ENCODE results near the gene LTBP4. TPM values are rescaled to one million over a fixed set of nuclear protein-coding genes. Genes with fewer than 3 reads are reported as not detected.

The LTBP4 gene
- total and polyA plus RNA-seq, 4 donors = 140 to 768 (median 506) TPM

DNA sequence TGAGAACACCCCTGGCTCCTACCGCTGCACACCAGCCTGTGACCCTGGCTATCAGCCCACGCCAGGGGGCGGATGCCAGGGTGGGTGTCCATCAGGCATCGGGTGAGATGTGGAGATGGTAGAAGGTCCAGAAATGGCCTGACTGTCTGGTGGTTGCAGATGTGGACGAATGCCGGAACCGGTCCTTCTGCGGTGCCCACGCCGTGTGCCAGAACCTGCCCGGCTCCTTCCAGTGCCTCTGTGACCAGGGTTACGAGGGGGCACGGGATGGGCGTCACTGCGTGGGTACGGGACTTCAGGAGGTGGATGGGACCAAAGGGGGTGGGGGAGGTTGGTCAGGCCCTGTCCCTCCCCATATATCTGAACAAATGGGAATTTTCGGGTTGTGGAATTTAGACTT lies 15.8 kb downstream of the LTBP4 start:
- no peaks in the 10 kb centered on the region for H3K4me1 ChIP-seq (ENCODE audit: control insufficient read depth in 1 of 2, insufficient read depth in 2 of 2, low read length in 2 of 2)
- 92 to 93% methylated on average over 17 of the region's 17 CpGs for WGBS, 2 donors
- peaks cover 0 to 2% of the 10 kb centered on the region in 2 donors for H3K36me3 ChIP-seq (ENCODE audit: control insufficient read depth in 1 of 2, insufficient read depth in 2 of 2, low read length in 1 of 2)
- no peaks in the 10 kb centered on the region for H3K27me3 ChIP-seq (ENCODE audit: control insufficient read depth in 1 of 2, insufficient read depth in 2 of 2, low read length in 1 of 2)
- no peak overlapping the region for H3K27ac ChIP-seq (ENCODE audit: low read depth in 1 of 2, low read length in 2 of 2)
- intact Hi-C loops (cut with DNase I) = no loop called here
- no peak overlapping the region for H3K4me3 ChIP-seq (ENCODE audit: low read length in 2 of 2)
- ATAC-seq (ENCODE audit: low FRiP score) (no peak), DNase-seq (no peak)
- no peaks in the 10 kb centered on the region for H3K9me3 ChIP-seq (ENCODE audit: control insufficient read depth, low read length)

DNA sequence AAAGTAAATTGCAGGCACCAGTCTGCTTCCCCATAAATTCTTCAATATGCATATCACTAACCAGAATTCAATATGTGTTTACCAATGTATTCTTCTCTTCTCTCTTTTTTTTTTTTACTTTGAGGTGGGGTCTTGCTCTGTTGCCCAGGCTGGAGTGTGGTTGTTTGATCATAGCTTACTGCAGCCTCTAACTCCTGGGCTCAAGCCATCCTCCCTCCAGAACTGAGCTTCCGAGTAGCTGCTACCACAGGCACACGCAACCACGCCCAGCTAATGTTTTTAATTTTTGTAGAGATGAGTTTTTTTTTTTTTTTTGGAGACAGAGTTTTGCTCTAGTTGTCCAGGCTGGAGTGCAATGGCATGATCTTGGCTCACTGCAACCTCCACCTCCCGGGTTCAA lies 16.8 kb downstream of the LTBP4 start:
- intact Hi-C loops (cut with DNase I) = no loop called here
- no peak overlapping the region for H3K27ac ChIP-seq (ENCODE audit: low read depth in 1 of 2, low read length in 2 of 2)
- no peaks in the 10 kb centered on the region for H3K27me3 ChIP-seq (ENCODE audit: control insufficient read depth in 1 of 2, insufficient read depth in 2 of 2, low read length in 1 of 2)
- no peaks in the 10 kb centered on the region for H3K4me1 ChIP-seq (ENCODE audit: control insufficient read depth in 1 of 2, insufficient read depth in 2 of 2, low read length in 2 of 2)
- H3K36me3 ChIP-seq (ENCODE audit: control insufficient read depth in 1 of 2, insufficient read depth in 2 of 2, low read length in 1 of 2) = peaks cover 0 to 8% of the 10 kb centered on the region in 2 donors
- no peak overlapping the region for H3K4me3 ChIP-seq (ENCODE audit: low read length in 2 of 2)
- no peaks in the 10 kb centered on the region for H3K9me3 ChIP-seq (ENCODE audit: control insufficient read depth, low read length)
- DNase-seq (no peak), ATAC-seq (ENCODE audit: low FRiP score) (no peak)
- WGBS, 2 donors = 93 to 94% methylated on average over 4 of the region's 4 CpGs

DNA sequence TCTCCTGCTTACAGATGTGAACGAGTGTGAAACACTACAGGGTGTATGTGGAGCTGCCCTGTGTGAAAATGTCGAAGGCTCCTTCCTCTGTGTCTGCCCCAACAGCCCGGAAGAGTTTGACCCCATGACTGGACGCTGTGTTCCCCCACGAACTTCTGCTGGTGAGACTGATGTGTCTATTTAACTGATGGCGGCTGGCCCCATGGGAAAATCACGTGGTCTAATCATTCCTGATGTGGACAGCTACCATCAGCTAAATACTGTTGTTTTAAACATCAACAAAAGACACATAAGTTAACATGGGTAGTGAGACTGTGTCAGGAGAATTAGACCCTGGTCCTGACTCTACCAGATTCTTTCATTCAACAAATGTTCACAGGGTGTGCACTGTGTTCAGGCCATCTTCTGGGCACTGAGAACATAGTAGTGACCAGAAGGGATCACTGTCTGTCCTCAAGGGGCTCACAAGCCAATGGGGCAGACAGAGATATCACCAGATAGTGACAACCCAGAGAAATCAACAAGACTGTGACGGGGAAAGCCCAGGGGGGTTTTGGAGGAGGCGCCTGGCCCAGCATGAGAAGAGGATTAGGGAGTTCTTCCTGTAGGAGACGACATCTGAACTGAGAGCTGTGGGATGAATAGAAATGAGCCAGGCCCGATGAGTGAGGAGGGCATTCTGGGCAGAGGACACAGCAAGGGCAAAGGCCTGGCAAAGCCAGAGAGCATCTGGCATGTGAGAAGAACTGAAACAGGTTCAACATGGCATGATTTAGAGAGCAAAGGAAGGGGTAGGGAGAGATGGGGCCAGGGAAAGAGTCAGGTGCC lies 18.4 kb downstream of the LTBP4 start:
- intact Hi-C loops (cut with DNase I) = no loop called here

DNA sequence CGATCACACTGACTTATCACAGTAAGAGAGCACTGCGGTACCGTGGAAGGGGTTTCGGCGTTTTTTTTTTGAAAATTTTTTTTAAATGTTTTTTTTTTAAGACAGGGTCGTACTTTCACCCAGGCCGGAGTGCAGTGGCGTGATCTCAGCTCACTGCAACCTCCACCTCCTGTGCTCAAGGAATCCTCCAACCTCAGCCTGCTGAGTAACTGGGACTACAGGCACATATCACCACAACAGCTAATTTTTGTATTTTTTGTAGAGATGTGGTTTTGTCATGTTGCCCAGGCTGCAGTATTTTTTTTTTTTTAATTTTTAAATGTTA lies 19.0 kb downstream of the LTBP4 start:
- DNase-seq (no peak), ATAC-seq (ENCODE audit: low FRiP score) (no peak)
- Histone ChIP-seq H3K4me3 (ENCODE audit: low read length in 2 of 2) (no peak overlapping the region), H3K27ac (ENCODE audit: low read depth in 1 of 2, low read length in 2 of 2) (no peak overlapping the region), H3K9me3 (ENCODE audit: control insufficient read depth, low read length) (no peaks in the 10 kb centered on the region), H3K36me3 (ENCODE audit: control insufficient read depth in 1 of 2, insufficient read depth in 2 of 2, low read length in 1 of 2) (peaks cover 0 to 10% of the 10 kb centered on the region in 2 donors), H3K4me1 (ENCODE audit: control insufficient read depth in 1 of 2, insufficient read depth in 2 of 2, low read length in 2 of 2) (no peaks in the 10 kb centered on the region), H3K27me3 (ENCODE audit: control insufficient read depth in 1 of 2, insufficient read depth in 2 of 2, low read length in 1 of 2) (no peaks in the 10 kb centered on the region)
- 84% methylated on average over 8 of the region's 8 CpGs for WGBS, 2 donors
- intact Hi-C loops (cut with DNase I) = no loop called here

More for the DNA sequence above, 18.4 kb downstream of the LTBP4 start:
- WGBS, 2 donors = 68 to 74% methylated on average over 11 of the region's 11 CpGs
- Histone ChIP-seq H3K27ac (ENCODE audit: low read depth in 1 of 2, low read length in 2 of 2) (no peak overlapping the region), H3K36me3 (ENCODE audit: control insufficient read depth in 1 of 2, insufficient read depth in 2 of 2, low read length in 1 of 2) (peaks cover 0 to 10% of the 10 kb centered on the region in 2 donors), H3K4me3 (ENCODE audit: low read length in 2 of 2) (no peak overlapping the region), H3K27me3 (ENCODE audit: control insufficient read depth in 1 of 2, insufficient read depth in 2 of 2, low read length in 1 of 2) (no peaks in the 10 kb centered on the region), H3K9me3 (ENCODE audit: control insufficient read depth, low read length) (no peaks in the 10 kb centered on the region), H3K4me1 (ENCODE audit: control insufficient read depth in 1 of 2, insufficient read depth in 2 of 2, low read length in 2 of 2) (no peaks in the 10 kb centered on the region)
- ATAC-seq (ENCODE audit: low FRiP score) (no peak), DNase-seq (no peak)

DNA sequence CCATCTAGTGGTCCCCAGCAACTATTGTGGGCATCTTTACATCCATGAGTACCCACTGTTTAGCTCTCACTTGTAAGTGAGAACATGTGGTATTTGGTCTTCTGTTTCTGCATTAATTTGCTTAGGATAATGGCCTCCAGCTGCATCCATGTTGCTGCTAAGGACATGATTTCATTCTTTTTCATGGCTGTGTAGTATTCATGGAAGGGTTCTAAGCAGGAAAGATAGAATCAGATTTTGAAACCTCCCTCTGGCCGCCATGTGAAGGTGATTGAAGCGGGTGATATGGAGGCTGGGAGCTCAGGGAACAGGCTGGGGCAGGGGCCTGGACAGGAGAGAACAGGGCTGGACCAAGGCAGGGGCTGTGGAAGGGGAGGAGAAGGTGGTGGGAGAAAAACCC lies 20.1 kb downstream of the LTBP4 start:
- Histone ChIP-seq H3K4me3 (ENCODE audit: low read length in 2 of 2) (no peak overlapping the region), H3K9me3 (ENCODE audit: control insufficient read depth, low read length) (no peaks in the 10 kb centered on the region), H3K4me1 (ENCODE audit: control insufficient read depth in 1 of 2, insufficient read depth in 2 of 2, low read length in 2 of 2) (no peaks in the 10 kb centered on the region), H3K27ac (ENCODE audit: low read depth in 1 of 2, low read length in 2 of 2) (no peak overlapping the region), H3K36me3 (ENCODE audit: control insufficient read depth in 1 of 2, insufficient read depth in 2 of 2, low read length in 1 of 2) (peaks cover 0 to 10% of the 10 kb centered on the region in 2 donors), H3K27me3 (ENCODE audit: control insufficient read depth in 1 of 2, insufficient read depth in 2 of 2, low read length in 1 of 2) (no peaks in the 10 kb centered on the region)
- intact Hi-C loops (cut with DNase I) = no loop called here
- DNase-seq (no peak), ATAC-seq (ENCODE audit: low FRiP score) (no peak)
- WGBS, 2 donors = 75 to 85% methylated on average over 2 of the region's 2 CpGs

DNA sequence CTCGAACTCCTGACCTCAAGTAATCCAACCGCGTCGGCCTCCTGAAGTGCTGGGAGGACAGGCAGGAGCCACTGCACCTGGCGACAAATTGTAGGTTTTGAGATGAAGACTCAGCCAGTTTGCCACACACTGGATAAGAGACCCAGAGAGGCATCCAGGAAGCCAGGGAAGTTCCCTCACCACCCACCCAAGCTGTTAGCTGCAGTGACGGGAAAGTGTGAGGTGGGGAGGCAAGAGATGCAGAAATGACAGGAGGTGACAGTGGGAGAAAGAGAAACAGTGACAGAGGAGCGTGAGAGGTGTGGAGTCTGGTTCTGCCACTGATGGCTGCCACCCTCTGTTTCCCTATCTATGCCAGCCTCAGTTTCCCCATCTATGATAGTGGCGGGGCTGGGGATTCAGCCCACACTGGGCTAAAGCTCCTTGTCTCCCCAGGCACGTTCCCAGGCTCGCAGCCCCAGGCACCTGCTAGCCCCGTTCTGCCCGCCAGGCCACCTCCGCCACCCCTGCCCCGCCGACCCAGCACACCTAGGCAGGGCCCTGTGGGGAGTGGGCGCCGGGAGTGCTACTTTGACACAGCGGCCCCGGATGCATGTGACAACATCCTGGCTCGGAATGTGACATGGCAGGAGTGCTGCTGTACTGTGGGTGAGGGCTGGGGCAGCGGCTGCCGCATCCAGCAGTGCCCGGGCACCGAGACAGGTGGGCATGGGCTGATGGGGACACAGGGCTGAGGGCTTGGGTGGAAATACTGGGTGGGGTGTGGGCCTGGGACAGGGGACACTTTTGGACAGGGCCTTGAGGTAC lies 21.0 kb downstream of the LTBP4 start:
- Histone ChIP-seq H3K4me3 (ENCODE audit: low read length in 2 of 2) (no peak overlapping the region), H3K36me3 (ENCODE audit: control insufficient read depth in 1 of 2, insufficient read depth in 2 of 2, low read length in 1 of 2) (peaks cover 0 to 10% of the 10 kb centered on the region in 2 donors), H3K4me1 (ENCODE audit: control insufficient read depth in 1 of 2, insufficient read depth in 2 of 2, low read length in 2 of 2) (no peaks in the 10 kb centered on the region), H3K27me3 (ENCODE audit: control insufficient read depth in 1 of 2, insufficient read depth in 2 of 2, low read length in 1 of 2) (no peaks in the 10 kb centered on the region), H3K9me3 (ENCODE audit: control insufficient read depth, low read length) (no peaks in the 10 kb centered on the region), H3K27ac (ENCODE audit: low read depth in 1 of 2, low read length in 2 of 2) (no peak overlapping the region)
- peak; percentile 2 for ATAC-seq (ENCODE audit: low FRiP score)
- intact Hi-C loops (cut with DNase I) = no loop called here
- DNase-seq = no peak
- WGBS, 2 donors = 88 to 90% methylated on average over 23 to 24 of the region's 24 CpGs

DNA sequence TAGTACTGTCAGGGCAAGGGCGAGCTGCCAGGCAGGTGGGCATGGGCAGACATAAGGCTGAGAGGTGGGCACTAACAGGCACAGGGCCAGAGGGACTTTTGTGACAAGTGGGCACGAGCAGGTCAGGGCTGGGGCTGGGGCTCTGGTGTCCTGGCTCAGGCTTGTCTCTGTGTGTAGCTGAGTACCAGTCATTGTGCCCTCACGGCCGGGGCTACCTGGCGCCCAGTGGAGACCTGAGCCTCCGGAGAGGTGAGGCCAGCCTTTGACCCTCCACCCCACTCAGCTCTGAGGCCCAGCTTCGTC lies 21.6 kb downstream of the LTBP4 start:
- ATAC-seq (ENCODE audit: low FRiP score) (peak; percentile 21), DNase-seq (no peak)
- no peaks in the 10 kb centered on the region for H3K27me3 ChIP-seq (ENCODE audit: control insufficient read depth in 1 of 2, insufficient read depth in 2 of 2, low read length in 1 of 2)
- peaks cover 0 to 10% of the 10 kb centered on the region in 2 donors for H3K36me3 ChIP-seq (ENCODE audit: control insufficient read depth in 1 of 2, insufficient read depth in 2 of 2, low read length in 1 of 2)
- H3K27ac ChIP-seq (ENCODE audit: low read depth in 1 of 2, low read length in 2 of 2) = no peak overlapping the region
- H3K4me3 ChIP-seq (ENCODE audit: low read length in 2 of 2) = no peak overlapping the region
- H3K9me3 ChIP-seq (ENCODE audit: control insufficient read depth, low read length) = no peaks in the 10 kb centered on the region
- H3K4me1 ChIP-seq (ENCODE audit: control insufficient read depth in 1 of 2, insufficient read depth in 2 of 2, low read length in 2 of 2) = no peaks in the 10 kb centered on the region
- intact Hi-C loops (cut with DNase I) = no loop called here
- 89 to 93% methylated on average over 7 of the region's 7 CpGs for WGBS, 2 donors

DNA sequence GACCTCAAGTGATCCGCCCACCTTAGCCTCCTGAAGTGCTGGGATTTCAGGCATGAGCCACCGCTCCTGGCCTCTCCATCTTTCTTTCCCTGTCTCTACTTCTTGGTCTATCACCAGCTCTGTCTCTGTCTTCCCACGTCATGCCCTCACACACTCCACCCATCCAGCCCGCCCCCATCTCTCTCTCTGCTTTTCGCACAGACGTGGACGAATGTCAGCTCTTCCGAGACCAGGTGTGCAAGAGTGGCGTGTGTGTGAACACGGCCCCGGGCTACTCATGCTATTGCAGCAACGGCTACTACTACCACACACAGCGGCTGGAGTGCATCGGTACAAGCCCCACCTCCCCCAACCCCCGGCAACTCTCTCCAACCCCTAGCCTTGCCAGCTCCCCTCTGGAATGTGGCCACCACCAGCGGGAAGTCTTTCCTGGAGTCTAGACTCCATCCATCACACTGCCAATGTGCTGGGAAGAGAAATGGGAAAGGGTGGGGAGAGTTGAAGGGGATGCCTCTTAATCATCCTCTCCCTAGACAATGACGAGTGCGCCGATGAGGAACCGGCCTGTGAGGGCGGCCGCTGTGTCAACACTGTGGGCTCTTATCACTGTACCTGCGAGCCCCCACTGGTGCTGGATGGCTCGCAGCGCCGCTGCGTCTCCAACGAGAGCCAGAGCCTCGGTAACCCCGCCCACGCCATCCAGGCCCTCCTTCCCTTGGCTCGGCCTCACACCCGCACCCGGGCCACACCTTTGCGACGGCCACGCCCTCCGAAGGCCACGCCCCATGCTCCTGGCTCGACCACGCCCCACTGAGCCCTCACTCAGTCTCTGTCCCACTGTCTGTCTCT lies 22.5 kb downstream of the LTBP4 start:
- intact Hi-C loops (cut with DNase I) = no loop called here
- Histone ChIP-seq H3K36me3 (ENCODE audit: control insufficient read depth in 1 of 2, insufficient read depth in 2 of 2, low read length in 1 of 2) (peaks cover 0 to 10% of the 10 kb centered on the region in 2 donors), H3K9me3 (ENCODE audit: control insufficient read depth, low read length) (no peaks in the 10 kb centered on the region), H3K27ac (ENCODE audit: low read depth in 1 of 2, low read length in 2 of 2) (no peak overlapping the region), H3K4me3 (ENCODE audit: low read length in 2 of 2) (no peak overlapping the region), H3K4me1 (ENCODE audit: control insufficient read depth in 1 of 2, insufficient read depth in 2 of 2, low read length in 2 of 2) (no peaks in the 10 kb centered on the region), H3K27me3 (ENCODE audit: control insufficient read depth in 1 of 2, insufficient read depth in 2 of 2, low read length in 1 of 2) (no peaks in the 10 kb centered on the region)
- ATAC-seq (ENCODE audit: low FRiP score) = peak; percentile 17
- no peak for DNase-seq
- WGBS, 2 donors = 52 to 54% methylated on average over 41 of the region's 41 CpGs
